HG02981 (cell line): Measurements from ENCODE around the gene CENPP.

ENCODE experiments used
- ATAC-seq: cut with Tn5 transposase; IDR thresholded peaks from one replicate; pipeline ENCODE4 v1.9.1; 2021; ENCODE audit warnings: mild to moderate bottlenecking, moderate library complexity; ENCODE audit not compliant: unreplicated experiment

CENPP gene

DNA sequence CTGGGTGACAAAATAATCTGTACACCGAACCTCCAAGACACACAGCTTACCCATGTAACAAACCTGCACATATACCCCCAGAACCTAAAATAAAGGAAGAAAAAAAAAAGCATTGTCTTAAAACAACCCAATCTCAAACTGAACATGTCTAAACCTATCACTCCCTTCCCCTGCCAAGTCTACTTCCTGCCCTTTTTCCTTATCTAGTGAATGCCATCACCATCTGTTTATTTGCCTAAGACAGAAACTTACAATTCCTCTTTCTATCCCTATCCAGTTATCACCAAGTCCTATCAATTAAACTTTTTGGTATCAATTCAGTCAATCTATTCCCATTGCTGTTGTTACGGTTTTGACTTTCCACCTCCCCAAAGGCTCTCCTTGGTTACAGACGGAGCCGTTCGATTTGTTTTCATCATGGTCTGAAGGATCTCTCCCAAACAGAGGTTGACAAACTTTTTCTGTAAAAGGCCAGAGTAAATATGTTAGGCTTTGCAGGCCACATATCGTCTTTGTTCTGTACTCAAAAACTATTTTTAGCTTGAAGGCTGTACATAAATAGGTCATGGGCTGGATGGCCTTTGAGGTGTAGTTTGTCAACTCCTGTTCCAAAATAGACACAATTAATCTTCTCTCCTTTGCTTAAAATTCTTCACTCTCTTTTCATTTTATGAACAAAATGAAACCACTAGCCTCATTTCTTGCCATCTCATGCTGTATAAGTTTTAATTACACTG, 12.7 kb upstream of the CENPP start:
- ATAC-seq, result no peak

DNA sequence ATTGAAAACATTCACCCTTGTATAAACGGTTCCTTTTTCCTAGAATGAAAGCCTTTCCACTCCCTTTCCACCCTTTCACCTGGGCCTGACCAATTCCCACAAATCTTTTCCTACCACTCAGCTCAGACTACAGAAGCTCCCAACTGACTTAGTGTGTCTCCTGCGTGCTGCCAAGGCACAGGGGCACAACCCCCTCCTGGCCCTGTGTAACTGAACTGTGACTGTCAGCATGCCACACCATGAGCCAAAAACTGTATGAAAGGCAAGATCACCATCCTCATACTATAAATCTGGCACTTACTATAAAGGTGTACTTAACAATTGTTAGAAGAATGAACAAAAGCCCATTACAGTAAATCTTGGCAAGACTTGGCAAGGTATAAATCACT, 12.1 kb upstream of the CENPP start:
- ATAC-seq, result no peak

DNA sequence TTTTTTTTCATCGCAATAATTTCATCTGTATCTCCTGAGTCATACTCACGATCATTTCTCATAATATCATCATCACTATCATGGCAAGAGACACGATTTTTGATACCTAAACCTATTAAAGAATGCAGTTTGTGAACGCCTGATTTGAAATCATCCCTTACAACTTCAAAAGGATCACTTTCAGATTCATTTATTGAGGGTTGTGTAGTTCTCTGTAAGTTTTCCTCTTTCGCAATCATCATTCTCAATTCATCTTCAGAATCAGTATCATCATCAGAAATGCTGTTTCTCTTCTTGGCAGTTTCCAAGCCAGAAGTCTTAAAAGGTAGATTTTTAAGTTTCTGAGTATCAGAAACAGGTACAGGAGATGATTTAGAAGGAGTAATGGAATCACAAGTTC, 10.3 kb upstream of the CENPP start:
- no peak for ATAC-seq

DNA sequence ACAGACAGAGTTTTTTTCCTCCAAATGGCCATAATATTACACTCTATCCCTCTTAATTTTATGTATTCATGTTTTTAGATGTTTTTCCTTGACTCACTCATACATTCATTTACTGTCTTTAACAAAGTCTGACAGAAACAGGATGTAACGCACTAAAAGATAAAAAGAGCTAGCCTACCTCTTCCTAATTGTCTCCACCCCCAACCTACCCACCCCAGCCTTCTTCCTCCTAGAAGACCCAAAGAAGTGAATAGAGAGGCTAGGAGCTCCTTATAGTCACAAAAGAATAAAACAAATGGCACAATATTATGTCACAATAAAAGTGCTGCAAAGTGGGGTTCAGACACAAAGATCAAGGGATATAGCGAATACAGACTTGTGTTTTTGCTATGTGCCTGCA, 1.3 kb upstream of the CENPP start:
- ATAC-seq, result no peak

DNA sequence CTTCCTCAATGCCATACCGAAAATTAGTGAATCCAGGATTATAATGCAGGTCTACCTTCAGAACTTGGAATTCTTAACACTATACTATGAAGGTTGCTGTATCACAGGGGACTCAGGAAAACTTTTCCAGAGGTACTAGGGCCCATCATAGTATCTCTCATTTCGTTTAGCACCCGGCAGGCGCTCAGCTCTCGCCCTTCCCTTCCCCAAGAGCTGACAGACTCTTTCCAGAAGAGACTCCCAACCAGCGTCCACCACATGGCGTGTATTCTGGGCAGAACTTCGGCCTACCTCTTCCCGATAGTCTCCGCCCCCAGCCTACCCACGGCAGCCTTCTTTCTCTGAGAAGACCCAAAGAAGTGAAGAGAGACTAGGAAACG, 874 bp upstream of the CENPP start:
- no peak for ATAC-seq

DNA sequence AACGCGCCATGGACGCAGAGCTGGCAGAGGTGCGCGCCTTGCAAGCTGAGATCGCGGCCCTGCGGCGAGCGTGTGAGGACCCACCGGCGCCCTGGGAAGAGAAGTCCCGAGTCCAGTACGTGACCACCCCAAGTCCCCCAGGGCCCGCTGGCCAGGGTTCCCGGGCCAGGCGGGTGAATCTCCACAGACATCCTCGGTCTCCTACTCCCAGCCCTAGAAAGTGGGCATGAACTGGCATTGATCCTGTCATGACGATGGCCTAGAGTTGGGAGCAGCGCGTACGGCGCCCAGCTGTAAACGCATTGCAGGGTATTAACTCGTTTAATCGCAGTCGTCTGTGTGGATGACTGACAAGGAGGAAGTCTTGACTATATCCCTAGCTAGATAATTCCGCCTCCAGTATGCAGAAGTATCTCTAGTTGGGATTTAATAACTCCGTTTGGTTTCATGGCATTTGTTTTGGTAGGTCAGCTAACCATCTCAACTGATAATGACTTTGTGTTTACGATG, 293 bp downstream of the CENPP start:
- ATAC-seq, result no peak

DNA sequence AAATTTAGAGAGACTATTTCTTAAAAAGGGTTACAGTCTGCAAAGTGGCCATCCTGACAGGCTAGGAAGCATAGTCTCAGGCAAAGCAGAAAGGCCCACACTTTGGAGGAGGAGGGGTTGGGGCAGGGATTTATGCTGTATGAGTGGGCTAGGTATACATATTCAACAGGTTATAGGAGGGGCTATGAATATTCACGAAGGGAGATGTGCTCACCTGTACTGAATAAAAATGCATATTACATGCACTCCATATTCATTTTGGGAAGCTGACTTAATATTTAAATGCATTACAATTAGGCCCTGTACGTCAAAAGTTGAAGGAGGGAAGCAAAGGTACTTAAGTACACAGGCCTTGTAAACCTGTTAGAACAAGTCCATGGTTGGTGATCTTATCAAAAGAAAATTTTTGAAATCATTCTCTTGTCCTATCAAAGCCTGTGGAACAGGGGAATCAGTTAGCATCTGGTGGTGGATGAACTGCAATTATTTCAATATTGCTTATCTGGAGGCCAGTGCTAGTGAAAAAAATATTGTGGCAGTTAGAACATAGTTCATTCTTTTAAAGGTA, 1.6 kb downstream of the CENPP start:
- ATAC-seq, result no peak

DNA sequence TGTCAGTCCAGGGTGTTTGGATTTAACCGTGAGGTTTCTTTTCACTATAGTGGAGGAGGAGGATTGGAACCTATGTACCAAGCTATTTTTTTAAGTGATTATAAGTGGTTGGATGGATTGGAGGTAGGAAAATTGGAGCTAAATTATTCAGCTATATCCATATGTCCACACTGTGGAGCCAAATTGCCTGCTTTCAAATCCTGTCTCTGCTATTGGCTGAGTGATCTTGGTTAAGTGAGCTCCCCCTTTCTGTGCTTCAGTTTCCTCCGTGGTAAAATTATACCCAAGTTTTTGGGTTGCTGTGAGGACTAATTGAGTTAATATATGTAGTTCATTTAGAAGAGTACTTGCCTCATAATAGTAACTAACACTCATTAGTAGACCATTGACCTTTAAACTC, 2.5 kb downstream of the CENPP start:
- ATAC-seq, result no peak

DNA sequence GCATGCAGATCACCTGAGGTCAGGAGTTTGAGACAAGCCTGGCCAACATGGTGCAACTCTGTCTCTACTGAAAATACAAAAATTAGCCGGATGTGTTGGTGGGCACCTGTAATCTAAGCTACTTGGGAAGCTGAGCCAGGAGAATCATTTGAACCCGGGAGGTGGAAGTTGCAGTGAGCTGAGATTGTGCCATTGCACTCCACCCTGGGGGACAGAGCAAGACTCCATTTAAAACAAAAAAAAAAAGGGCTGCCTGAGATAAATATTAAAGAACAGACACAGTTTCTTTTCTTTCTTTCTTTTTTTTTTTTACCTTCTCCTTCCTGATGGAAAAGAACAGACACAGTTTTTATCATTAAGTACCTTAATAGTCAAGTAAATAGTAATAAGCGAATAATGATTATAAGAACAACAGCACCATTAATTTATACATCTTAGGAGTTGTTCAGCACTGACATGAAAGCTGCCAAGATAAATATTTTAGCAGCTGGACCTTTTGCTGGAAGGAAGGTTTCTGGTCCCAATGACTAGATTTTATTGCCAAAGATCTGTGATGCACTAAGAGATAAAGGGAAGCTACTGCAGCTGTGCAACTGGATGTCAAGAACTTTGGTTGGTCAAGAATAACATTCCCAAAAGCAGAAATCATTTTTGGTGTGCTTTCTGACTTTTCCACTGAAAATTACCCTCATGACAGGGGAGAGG, 7.0 kb downstream of the CENPP start:
- no peak for ATAC-seq

DNA sequence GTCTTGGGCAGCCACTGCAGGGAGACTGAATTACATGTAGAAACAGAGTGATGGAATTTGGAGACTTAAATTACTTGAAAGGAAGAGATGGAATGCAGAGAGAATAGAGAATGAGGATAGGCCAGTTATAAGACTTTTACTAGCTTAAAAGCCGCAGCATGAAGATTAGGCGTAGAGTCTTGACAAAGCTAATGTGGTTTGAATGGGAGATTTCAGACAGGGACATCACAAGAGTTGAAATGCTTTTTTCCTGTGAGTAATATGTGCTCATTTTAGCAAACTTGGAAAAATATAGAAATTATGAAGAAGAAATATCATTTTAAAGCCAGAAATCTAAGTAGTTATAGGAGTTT, 7.5 kb downstream of the CENPP start:
- ATAC-seq, result no peak

DNA sequence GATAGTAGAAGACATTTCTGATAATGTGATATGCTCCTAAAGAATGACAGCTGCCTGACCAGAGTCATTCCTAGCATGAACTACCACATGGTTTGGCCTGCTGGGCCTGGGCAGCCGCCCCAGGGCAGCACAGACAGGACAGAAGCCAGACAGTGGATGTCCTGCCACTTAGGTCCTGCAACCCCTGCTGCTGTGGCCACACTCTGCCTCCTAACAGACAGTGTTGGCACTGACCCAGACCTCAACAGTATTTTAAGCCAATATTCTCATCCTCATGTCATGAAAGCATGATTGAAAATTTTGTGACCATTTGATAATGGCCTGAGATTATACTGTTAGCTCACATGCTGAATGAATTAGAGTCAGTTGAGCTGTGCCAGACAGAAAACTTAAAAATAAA, 15.8 kb downstream of the CENPP start:
- ATAC-seq, result no peak

DNA sequence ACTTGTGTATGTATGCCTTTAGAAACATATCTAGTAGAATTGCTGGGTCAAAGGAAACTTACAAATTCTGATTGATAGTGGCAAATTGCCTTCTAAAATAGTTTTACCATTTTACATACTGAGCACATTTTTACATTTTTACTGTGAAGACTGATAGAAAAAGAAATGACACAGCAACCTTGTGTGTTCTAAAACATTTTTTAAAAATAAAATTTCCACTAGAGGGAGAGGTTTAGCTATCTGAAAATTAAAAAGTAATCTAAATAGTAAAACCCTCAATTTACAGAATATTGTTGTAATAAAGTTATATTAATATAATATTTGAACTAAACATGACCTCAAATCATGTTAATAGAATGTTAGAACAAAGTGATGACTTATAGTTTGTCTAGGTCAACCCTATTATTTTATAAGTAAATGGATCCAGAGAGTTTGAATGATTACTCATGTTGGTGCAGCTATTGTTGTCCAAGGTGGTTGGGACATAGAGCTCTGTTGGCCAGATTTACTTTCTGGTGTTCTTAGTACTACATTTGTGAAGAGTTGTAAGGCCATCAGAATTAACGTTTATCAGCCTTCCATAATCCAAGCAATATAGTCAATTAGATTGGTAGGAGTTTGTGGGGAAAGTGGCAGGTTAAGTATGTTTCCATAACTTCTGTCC, 17.2 kb downstream of the CENPP start:
- no peak for ATAC-seq

DNA sequence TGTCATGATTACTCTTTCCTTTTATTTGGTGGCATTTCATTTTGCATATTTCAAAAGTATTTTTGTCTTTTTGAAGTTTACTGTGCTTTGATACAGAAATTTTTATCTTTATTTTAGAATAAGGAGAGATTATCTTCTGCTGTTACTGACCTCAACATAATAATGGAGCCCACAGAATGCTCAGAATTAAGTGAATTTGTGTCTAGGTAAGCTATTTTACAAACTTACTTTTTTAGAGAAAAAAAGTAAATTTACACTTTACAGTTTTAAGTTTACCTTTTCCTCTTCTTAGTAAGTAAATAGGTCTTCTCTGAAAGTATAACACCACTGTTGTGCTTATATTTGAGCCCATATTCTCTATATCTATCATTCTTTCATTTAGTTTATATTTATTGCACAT, 19.8 kb downstream of the CENPP start:
- no peak for ATAC-seq

DNA sequence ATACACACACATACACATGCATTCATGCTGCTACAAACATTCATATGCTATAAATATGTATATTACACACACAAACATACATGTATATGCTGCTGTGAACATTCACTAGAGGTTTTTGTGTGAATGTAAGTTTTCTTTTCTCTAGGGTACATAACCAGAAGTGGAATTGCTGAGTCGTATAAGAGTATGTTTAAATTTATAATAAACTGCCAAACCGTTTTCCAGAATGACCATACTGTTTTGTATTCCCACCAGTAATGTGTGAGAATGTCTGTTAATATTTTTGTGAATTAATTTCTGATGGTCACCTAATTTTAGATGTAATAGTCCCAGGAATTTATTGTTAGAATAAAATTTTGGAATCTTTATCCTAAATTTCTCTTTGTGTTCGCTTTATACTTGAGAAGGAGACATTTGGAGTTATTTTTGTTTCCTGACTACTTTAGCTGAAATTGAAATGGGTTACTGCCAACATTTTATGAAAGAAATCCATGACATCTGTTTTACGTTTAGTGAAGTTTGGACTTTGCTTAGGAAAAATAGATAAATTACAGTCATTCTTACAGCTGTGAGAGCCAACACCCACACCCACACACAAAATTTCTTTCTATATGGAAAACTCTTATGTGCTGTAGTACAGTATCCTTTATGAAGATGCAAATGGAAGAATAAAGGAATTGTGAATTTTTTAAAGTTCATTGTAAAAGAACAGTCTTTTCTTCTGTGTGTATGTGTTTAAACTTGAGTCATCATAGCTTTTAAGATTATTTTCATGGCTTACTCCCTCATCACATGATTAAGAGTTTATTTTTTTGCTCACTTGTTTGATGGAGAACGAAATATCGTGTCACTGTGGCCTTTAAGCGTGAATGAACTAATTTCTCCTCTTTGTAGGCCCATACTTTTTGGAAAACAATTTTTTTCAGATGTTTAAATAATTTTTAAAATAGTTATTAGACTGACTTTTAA, 24.3 kb downstream of the CENPP start:
- ATAC-seq, result no peak

DNA sequence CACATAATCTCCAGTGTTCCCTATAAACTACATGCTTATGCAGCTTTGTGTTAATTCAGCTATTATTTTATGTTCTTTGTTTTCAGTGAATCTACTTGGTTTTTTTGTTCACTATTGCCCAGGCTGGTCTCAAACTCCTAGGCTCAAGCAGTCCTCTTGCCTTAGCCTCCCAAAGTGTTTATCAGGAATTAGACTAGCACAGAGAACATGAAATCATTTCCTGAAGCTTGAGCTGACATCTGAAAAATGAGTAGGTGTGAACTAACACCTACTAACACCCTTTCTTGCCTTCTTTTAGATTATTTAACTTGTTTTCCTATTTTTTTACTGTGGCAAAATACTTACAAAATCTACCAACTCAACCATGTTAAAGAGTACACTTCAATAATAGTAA, 25.0 kb downstream of the CENPP start:
- no peak for ATAC-seq

DNA sequence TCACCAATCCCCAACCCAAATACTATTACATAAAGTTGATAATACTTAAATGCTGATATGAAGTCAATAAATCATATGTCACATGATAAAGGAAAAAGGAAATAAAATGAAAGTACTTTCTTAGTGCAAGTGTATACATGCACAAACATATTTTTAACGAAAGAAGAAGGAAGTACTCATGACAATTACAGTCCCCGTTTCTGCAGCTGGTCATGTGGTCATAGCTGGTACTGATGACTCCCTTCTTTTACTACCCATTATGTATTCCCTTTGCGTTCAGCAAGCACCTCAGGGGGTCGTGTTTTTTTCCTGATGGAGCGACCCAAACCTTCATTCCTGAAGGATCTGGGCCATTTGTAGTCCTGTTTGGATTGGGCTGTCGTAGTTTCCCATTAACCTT, 27.3 kb downstream of the CENPP start:
- ATAC-seq, result no peak

DNA sequence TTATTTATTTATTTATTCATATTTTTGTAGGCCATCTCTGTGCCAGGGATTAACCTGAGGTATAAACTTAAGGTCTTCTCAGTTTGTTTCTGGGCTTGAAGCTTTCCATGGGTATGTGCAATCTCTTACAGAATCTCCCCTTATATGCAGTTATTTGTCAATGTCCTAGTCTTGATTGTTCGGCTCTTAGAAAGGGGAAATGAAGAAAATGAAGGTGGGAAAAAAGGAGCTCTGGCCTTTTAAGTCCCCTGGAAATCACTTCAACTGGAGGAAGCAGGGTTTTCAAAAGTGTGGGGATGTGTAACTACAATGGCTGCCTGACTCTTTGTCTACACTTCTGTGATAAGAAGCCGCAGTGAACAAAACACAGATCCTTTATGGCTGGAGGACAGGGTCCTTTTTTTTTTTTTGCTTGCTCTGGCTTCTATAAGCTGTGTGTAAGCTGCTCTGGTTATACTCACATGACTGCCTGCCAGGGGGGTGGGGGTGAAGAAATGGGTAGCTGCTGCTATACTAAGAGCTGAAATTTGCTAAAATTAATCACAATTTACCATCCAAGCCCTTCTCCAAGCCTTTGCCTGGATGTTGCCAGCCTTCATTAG, 33.7 kb downstream of the CENPP start:
- ATAC-seq, result no peak

DNA sequence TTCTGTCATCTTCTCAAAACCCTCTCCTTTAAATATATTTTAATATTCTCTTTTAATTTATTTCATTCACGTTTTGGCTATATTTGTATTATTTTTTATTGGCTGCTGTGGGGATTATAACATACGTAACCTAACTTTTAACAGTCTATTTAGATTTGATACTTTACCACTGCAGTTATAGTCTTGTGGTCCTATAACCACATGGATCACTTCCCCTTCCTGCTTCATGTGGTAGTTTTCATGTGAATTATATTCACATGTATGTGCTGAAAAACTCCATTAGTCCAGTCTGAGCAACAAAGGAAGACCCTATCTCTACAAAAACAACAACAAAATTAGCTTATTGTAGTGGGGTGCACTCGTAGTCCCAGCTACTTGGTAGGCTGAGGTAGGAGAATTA, 34.3 kb downstream of the CENPP start:
- ATAC-seq, result no peak

DNA sequence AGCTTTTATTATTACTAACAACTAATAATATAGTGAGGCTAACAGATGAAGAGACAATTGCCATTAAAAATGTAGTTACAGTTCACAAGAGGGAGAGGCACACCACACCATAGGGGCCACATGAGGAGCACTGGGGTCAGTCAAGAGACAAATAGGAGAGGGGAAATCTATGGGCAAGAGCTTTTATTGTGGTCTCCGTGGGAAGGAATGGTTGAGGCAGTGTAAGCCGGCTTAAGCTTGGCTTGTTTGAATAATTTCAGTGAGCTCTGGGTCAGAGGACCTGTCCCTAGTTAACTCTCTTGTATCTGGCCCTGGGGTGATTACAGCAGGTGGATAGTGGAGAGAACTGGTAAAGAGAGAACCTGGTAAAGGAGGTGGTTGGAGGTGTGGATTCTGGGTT, 43.3 kb downstream of the CENPP start:
- ATAC-seq, result no peak

DNA sequence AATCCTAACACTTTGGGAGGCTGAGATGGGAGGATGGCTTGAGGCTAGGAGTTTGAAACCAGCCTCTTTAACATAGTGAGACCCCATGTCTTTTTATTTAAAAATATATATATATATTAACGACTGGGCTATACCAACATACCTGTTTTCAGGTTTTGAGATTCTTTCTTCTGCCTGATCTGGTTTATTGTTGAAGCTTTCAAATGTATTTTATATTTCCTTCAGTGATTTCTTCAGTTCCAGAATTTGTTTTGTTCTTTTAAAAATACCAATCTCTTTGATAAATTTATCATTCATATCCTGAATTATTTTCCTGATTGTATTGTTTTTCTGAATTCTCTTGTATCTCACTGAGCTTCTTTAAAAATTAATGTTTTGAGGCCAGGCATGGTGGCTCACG, 47.4 kb downstream of the CENPP start:
- ATAC-seq, result no peak
